NCI-H510A (cell line): ENCODE measurements around the gene PPME1.

Experiments used
- DNase-seq: peaks from one replicate; lab custom pipeline; 2025; lab: John Stamatoyannopoulos, UW

Gene PPME1

DNA sequence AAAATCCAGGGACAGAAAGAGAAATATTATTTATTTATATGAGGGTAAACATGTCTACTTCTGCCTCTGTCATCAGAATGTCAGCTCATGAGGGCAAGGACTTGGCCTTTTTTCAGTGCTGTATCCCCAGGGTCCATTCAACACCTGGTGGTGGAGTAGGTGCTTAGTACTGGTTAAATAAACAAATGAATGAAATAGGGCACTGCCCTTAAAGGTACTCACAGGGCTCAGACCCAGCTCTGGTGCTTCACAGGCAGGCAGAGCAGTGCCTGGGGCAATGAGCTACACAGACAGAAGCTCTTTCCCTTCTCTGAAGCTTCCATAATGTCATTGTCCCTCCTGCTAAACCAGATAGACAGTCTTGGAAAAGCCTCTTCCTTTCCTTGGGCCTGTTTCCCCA is 109.4 kb downstream of the PPME1 start:
- no peak for DNase-seq

DNA sequence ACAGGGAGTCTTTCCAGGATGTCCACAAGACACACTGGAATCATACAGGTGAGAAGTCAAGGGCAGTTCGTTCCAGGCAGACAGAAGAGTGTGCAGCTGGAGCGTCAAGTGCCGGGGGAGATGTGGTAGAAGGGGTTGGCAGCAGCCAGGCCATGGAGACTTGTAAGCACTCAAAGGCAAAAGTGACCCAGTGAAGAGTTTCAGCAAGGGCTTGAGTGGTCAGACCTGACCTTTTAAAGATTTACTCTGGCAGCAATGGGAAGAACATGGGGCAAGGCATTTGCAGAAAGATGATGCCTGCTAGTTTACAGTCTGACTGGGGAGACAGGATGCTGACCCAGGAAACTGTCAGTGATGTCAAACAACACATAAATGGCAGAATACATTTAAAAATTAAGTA is 111.3 kb downstream of the PPME1 start:
- DNase-seq = peak; percentile 73

DNA sequence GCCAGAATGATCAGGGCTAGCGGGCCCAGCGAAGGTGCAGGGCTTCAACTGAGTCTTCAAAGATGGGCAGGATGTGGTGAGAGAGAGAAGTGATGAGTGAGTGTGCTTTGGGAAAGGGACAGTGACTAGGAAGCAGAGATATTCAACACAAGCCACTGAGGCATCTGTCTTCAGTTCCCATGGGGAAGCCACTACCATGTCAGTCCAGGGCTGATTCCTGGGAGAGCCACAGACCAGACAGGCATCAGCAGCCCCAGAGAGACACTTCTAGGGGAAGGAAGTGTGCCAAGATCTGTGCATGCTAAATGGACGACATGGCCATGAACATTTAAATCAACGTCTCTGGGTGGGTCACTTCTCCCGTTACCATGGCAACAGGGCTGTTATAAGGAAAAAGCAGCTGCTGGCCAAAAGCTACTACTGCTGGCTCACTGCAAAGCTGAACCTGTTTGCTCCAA is 111.9 kb downstream of the PPME1 start:
- DNase-seq = no peak

DNA sequence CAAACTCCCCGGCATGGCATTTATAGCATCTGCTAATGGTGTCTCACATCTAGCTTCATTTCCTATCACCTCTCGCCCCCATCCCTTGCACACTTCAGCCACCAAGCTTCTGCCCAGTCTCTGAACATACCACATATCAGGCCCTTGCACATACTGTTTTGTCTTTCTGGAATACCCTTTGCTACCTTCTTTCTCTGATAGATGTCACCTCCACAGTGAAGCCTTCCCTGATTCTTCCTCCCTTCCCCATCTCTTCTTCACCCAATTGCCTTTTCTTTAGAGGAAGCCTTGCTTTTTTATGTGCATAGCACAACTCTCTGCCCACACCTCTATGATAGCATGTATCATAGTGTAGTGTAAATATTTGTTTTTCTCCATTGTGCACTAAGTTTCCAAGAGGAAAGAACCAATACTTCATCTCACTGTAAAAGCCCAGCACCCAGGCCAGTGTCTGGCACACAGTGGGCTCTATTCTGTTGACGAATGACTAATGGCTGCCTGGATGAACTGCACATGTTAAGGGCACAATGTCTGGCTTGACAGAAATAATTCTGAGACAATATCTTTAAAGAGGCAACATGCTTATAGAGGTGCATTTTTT is 112.6 kb downstream of the PPME1 start:
- no peak for DNase-seq

DNA sequence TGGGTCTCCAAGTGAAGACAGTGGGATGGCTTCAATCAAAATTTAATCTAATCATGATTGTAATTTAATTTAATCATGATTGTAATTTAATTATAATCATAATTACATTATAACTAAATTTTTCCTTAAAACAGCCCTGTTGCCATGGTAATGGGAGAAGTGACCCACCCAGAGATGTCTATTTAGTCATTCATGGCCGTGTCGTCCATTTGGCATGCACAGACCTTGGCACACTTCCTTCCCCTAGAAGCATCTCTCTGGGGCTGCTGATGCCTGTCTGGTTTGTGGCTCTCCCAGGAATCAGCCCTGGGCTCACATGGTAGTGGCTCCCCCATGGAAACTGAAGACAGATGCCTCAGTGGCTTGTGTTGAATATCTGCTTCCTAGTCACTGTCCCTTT is 113.4 kb downstream of the PPME1 start:
- no peak for DNase-seq

DNA sequence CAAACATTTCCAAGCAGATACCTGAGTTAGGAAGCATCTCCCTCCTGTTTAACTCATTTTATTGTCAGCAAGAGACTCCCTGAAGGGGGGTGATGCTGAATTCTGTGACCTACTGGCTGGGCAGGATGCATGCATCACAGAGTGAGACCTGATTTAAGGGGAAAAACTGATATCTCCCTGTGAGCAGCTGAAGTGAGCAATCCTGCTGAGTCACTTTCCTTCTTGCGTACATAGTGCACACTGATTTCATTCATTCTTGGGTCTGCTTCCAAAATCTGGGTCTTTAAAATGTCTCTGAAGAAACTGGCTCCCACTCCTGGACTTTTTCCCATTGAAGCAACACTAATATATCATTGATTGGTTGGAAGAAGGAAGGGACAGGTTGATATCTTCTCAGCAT is 117.1 kb downstream of the PPME1 start:
- DNase-seq = no peak

DNA sequence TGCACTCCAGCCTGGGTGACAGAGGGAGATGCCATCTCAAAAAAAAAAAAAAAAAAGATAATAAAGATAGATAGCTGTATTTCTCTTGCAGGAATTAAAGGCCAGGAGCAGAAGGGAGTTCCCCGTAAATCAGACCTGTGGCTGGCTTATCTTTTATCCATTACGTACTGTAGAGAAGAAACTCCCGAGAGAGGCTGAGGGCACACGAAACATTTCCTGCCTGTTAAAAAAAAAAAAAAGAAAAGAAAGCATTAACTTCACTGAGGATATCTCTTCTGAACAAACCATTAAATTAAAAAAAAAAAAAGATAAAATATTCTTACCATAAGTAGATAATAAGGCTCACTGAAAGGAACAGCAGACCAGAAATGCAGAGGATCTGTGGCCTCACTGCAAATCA is 117.8 kb downstream of the PPME1 start:
- no peak for DNase-seq

DNA sequence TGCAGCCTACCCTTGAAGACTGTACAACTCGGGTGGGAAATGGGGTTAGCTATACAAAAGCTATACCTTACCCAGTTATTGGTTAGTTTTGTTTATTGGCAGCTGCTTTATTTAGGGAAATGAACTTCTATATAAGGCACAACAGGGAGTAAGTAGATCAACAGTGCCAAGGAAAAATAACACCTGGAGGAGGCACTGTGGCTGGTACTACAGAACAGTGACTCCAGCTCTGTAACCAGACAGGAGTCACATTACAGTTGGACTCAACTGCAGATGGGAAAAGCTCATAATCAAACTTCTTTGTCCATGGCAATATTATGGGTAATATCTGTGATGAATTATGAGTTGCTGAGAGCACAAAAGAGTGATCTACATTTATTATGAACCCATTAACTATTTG is 126.4 kb downstream of the PPME1 start:
- no peak for DNase-seq

DNA sequence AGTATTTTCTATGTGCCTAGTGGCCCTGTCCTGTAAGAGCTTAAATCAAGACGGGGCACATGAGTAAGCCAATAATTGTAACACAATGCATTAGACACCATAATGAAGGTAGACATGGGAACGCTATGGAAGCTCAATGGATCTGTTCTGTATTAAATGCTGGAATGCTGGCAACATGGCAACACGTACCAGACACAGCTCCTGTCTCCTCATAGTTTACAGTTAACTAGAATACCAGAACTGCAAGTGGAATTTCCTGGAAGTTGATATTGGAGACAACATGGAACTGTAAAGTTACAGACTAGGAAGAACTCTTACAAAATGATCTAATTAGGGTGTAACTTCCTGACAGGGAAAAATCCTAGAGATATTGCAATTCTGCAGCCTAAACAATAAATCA is 127.9 kb downstream of the PPME1 start:
- DNase-seq = no peak
